Activated naive CD4-positive, alpha-beta T cell treated with anti-CD3 and anti-CD28 coated beads, Interleukin-2, amount 50 U/mL, for 72 hours (primary cell): ENCODE results near the gene CXorf49. TPM values are rescaled to one million over a fixed set of nuclear protein-coding genes. Genes with fewer than 3 reads are reported as not detected.
"Not testable (repeated sequence)": the region's sequence is repeated elsewhere in the genome, so short reads cannot be mapped to it uniquely, and the experiment has no call there.

Source experiments
- ATAC-seq, 2 donors: fragments of 150-1000 bp; cut with Tn5 transposase; 2 replicates each; pipeline ENCODE4 v1.10.0; 2021; ENCODE audit warnings: mild to moderate bottlenecking in 2 of 2, moderate library complexity in 2 of 2
- DNase-seq, 2 donors: peaks; one replicate each; pipeline ENCODE4 v3.0.0; 2021 to 2022; ENCODE audit warnings: low spot score in 2 of 2
- H3K27ac Mint-ChIP-seq, 2 donors: one replicate each; pipeline ENCODE4 v1.8.0; 2022; ENCODE audit warnings: mild to moderate bottlenecking in 2 of 2, mixed read lengths in 2 of 2
- H3K36me3 Mint-ChIP-seq, 2 donors: one replicate each; pipeline ENCODE4 v1.8.0; 2022; ENCODE audit warnings: mixed read lengths in 2 of 2
- H3K9me3 Mint-ChIP-seq, 2 donors: one replicate each; pipeline ENCODE4 v1.8.0; 2022; ENCODE audit warnings: mixed read lengths in 2 of 2
- total RNA-seq, 2 donors: library from RNA; stranded (reverse); gene quantifications; one replicate each; pipeline ENCODE4 v1.2.3, GENCODE V29; 2022

The CXorf49 gene
- not detected for total RNA-seq

GRCh38 chrX:71718185-71718584 is at the start of gene CXorf49:
TSS of gene CXorf49 (minus strand) at chrX:71718285. CDS start at chrX:71718151, 134 bp downstream.
- H3K36me3 Mint-ChIP-seq, DNase-seq, H3K9me3 Mint-ChIP-seq, H3K27ac Mint-ChIP-seq, ATAC-seq: not testable (repeated sequence)

- not testable (repeated sequence) for H3K36me3 Mint-ChIP-seq, DNase-seq, H3K27ac Mint-ChIP-seq, H3K9me3 Mint-ChIP-seq
- peak in 1 of 2 donors; percentile 31 for ATAC-seq
These were observed 49.0 kb upstream of the CXorf49 start for GRCh38 chrX:71767134-71767533.

GRCh38 chrX:71765613-71766012 is 47.5 kb upstream of the CXorf49 start:
- H3K9me3 Mint-ChIP-seq, H3K27ac Mint-ChIP-seq, DNase-seq, H3K36me3 Mint-ChIP-seq, ATAC-seq: not testable (repeated sequence)

- not testable (repeated sequence) for H3K9me3 Mint-ChIP-seq, H3K36me3 Mint-ChIP-seq, DNase-seq, H3K27ac Mint-ChIP-seq, ATAC-seq
These were observed 46.7 kb upstream of the CXorf49 start for GRCh38 chrX:71764832-71765231.

- H3K9me3 Mint-ChIP-seq, H3K36me3 Mint-ChIP-seq, ATAC-seq, DNase-seq, H3K27ac Mint-ChIP-seq: not testable (repeated sequence)
These were observed 45.0 kb upstream of the CXorf49 start, which contains the start of gene CXorf49B for GRCh38 chrX:71763049-71763448. TSS of gene CXorf49B (plus strand) at chrX:71763349. CDS start at chrX:71763424, 75 bp downstream.

- not testable (repeated sequence) for H3K9me3 Mint-ChIP-seq, DNase-seq, H3K36me3 Mint-ChIP-seq, H3K27ac Mint-ChIP-seq
- ATAC-seq: peak in 1 of 2 donors; percentile 66
These were observed 42.7 kb upstream of the CXorf49 start for GRCh38 chrX:71760688-71761281.

GRCh38 chrX:71720289-71720886 is 2.3 kb upstream of the CXorf49 start:
- ATAC-seq: peak; percentile 24 to 68
- H3K27ac Mint-ChIP-seq, H3K9me3 Mint-ChIP-seq, DNase-seq, H3K36me3 Mint-ChIP-seq: not testable (repeated sequence)

- not testable (repeated sequence) for H3K36me3 Mint-ChIP-seq, DNase-seq, H3K9me3 Mint-ChIP-seq, ATAC-seq, H3K27ac Mint-ChIP-seq
These were observed 1.1 kb upstream of the CXorf49 start for GRCh38 chrX:71719195-71719594.

- not testable (repeated sequence) for H3K36me3 Mint-ChIP-seq, H3K9me3 Mint-ChIP-seq, ATAC-seq, DNase-seq, H3K27ac Mint-ChIP-seq
These were observed 1.8 kb downstream of the CXorf49 start for GRCh38 chrX:71716323-71716722.

- not testable (repeated sequence) for H3K27ac Mint-ChIP-seq, DNase-seq, H3K9me3 Mint-ChIP-seq, H3K36me3 Mint-ChIP-seq, ATAC-seq
These were observed 2.5 kb downstream of the CXorf49 start for GRCh38 chrX:71715551-71715950.

- not testable (repeated sequence) for DNase-seq, H3K9me3 Mint-ChIP-seq, H3K27ac Mint-ChIP-seq, H3K36me3 Mint-ChIP-seq, ATAC-seq
These were observed 4.0 kb downstream of the CXorf49 start for GRCh38 chrX:71714064-71714463.

GRCh38 chrX:71702853-71703252 is 15.2 kb downstream of the CXorf49 start:
- ATAC-seq: peak; percentile 36 to 50
- not testable (repeated sequence) for DNase-seq, H3K27ac Mint-ChIP-seq, H3K9me3 Mint-ChIP-seq, H3K36me3 Mint-ChIP-seq

GRCh38 chrX:71699023-71699344 is 19.1 kb downstream of the CXorf49 start:
- not testable (repeated sequence) for H3K36me3 Mint-ChIP-seq, H3K9me3 Mint-ChIP-seq, H3K27ac Mint-ChIP-seq, DNase-seq, ATAC-seq

GRCh38 chrX:71698299-71699022 is 19.6 kb downstream of the CXorf49 start:
- H3K36me3 Mint-ChIP-seq, DNase-seq, H3K27ac Mint-ChIP-seq, H3K9me3 Mint-ChIP-seq: not testable (repeated sequence)
- ATAC-seq: peak; percentile 39 to 54

GRCh38 chrX:71697466-71698298 is 20.4 kb downstream of the CXorf49 start:
- not testable (repeated sequence) for H3K36me3 Mint-ChIP-seq, H3K9me3 Mint-ChIP-seq, DNase-seq, H3K27ac Mint-ChIP-seq
- ATAC-seq: peak in 1 of 2 donors; percentile 11

GRCh38 chrX:71696641-71697465 is 21.2 kb downstream of the CXorf49 start:
- ATAC-seq: peak; percentile 73 to 75
- H3K36me3 Mint-ChIP-seq, H3K27ac Mint-ChIP-seq, H3K9me3 Mint-ChIP-seq, DNase-seq: not testable (repeated sequence)
